Osteocyte (in vitro differentiated cells): ENCODE measurements around the gene LZIC. TPM values are rescaled to one million over a fixed set of nuclear protein-coding genes. Genes with fewer than 3 reads are reported as not detected.
A peak's percentile ranks its signal among the peaks of the same experiment; 100 is the strongest.

Experiments
- DNase-seq: peaks from one replicate; pipeline ENCODE4 v3.0.0; 2021; ENCODE audit warnings: mixed read lengths; ENCODE audit not compliant: unreplicated experiment; ENCODE audit errors: extremely low spot score
- H3K27ac Mint-ChIP-seq: one replicate; pipeline ENCODE4 v1.8.0; 2021; ENCODE audit warnings: mild to moderate bottlenecking, mixed read lengths; ENCODE audit not compliant: unreplicated experiment
- H3K27me3 Mint-ChIP-seq: one replicate; pipeline ENCODE4 v1.8.0; 2021; ENCODE audit warnings: mixed read lengths; ENCODE audit not compliant: unreplicated experiment
- H3K36me3 Mint-ChIP-seq: one replicate; pipeline ENCODE4 v1.8.0; 2021; ENCODE audit warnings: mixed read lengths; ENCODE audit not compliant: unreplicated experiment
- H3K4me1 Mint-ChIP-seq: one replicate; pipeline ENCODE4 v1.8.0; 2021; ENCODE audit warnings: mixed read lengths; ENCODE audit not compliant: unreplicated experiment
- H3K4me3 Mint-ChIP-seq: one replicate; pipeline ENCODE4 v1.8.0; 2021; ENCODE audit warnings: mild to moderate bottlenecking, moderate library complexity, mixed read lengths; ENCODE audit not compliant: unreplicated experiment
- H3K9me3 Mint-ChIP-seq: one replicate; pipeline ENCODE4 v1.8.0; 2021; ENCODE audit warnings: mixed read lengths; ENCODE audit not compliant: unreplicated experiment
- microRNA-seq: library from miRNA; unstranded; fragments of <30 nt; microRNA quantifications from one replicate; pipeline ENCODE4 v1.1.0, GENCODE V29; 2020; ENCODE audit not compliant: unreplicated experiment
- total RNA-seq: library from RNA; stranded (reverse); gene quantifications from 2 replicates; pipeline ENCODE4 v1.2.1, GENCODE V29; 2021
- TF ChIP-seq, protein P1 (sequence below): fragments of 200-600 bp; sonication (generic); IDR thresholded peaks from 2 replicates; pipeline ENCODE4 v1.5.0; 2021; ENCODE audit warnings: antibody characterized with exemption, mild to moderate bottlenecking, moderate library complexity

LZIC gene
- total RNA-seq, 1 donor from 2014 or later = 28.6 TPM

DNA sequence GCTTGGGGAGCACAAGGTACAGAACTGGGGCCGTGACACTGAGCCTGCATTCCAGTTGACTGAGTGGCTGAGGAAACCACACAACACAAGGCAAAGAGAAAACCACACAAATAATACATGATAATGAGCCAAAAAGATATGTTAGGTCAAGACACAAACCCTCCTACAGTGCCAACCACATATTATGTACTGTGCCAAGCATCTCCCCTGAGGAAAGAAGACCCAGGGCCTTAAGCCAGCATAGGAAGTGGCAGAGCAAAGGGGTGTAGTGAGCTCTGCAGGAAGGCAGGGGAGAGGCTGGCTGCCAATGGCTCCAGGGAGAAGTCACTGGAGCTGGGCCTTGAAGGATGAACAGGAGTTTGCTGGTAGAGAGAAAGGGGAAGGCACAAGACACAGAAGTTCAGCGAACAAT lies 61.3 kb downstream of the LZIC start:
- no peaks in the 10 kb centered on the region for H3K9me3 Mint-ChIP-seq
- H3K4me1 Mint-ChIP-seq = peaks cover 41% of the 10 kb centered on the region
- H3K4me3 Mint-ChIP-seq = no peak overlapping the region
- peaks cover 4% of the 10 kb centered on the region for H3K36me3 Mint-ChIP-seq
- H3K27me3 Mint-ChIP-seq = no peaks in the 10 kb centered on the region
- TF ChIP-seq, protein P1, sequence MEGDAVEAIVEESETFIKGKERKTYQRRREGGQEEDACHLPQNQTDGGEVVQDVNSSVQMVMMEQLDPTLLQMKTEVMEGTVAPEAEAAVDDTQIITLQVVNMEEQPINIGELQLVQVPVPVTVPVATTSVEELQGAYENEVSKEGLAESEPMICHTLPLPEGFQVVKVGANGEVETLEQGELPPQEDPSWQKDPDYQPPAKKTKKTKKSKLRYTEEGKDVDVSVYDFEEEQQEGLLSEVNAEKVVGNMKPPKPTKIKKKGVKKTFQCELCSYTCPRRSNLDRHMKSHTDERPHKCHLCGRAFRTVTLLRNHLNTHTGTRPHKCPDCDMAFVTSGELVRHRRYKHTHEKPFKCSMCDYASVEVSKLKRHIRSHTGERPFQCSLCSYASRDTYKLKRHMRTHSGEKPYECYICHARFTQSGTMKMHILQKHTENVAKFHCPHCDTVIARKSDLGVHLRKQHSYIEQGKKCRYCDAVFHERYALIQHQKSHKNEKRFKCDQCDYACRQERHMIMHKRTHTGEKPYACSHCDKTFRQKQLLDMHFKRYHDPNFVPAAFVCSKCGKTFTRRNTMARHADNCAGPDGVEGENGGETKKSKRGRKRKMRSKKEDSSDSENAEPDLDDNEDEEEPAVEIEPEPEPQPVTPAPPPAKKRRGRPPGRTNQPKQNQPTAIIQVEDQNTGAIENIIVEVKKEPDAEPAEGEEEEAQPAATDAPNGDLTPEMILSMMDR = no peak
- no peak for DNase-seq
- H3K27ac Mint-ChIP-seq = peak overlapping the region; percentile 36

Small RNA genes within 50 kb of the gene (microRNA-seq; reads per million reads assigned to microRNA genes)
- not detected for gene MIR5697

Other genes starting within 250 kb of the LZIC start
- gene CLSTN1, start 119.4 kb downstream of the LZIC start, total RNA-seq = 179 and 187 TPM in 2 replicates
- 27.6 and 30.4 TPM in 2 replicates for gene CTNNBIP1, start 33.1 kb downstream of the LZIC start, total RNA-seq
- 14.5 TPM in 2 replicates for gene NMNAT1, start 84 bp upstream of the LZIC start, total RNA-seq
- not detected in 2 replicates for gene RBP7, start 53.8 kb upstream of the LZIC start, total RNA-seq
- 59.3 and 62.2 TPM in 2 replicates for gene UBE4B, start 89.6 kb upstream of the LZIC start, total RNA-seq